Measurements from ENCODE around the gene NAT9. TPM values are rescaled to one million over a fixed set of nuclear protein-coding genes. Genes with fewer than 3 reads are reported as not detected.

The NAT9 gene
- total RNA-seq, 1 donor from 2014 or later = 48.6 TPM

GRCh38 chr17:74782571-74782970 lies 6.4 kb upstream of the NAT9 start:
- H3K27me3 ChIP-seq (ENCODE audit: low read depth) = no peaks in the 10 kb centered on the region
- no peak for TF ChIP-seq CTCF (IDR thresholded peaks at IDR 0.05)
- peaks cover 44% of the 10 kb centered on the region for H3K4me1 ChIP-seq
- ATAC-seq = no peak
- intact Hi-C loops (cut with DNase I) = no loop called here
- no peak overlapping the region for H3K27ac ChIP-seq
- H3K4me3 ChIP-seq = no peak overlapping the region
- no peak for DNase-seq
- H3K36me3 ChIP-seq = peaks cover 4% of the 10 kb centered on the region
- no peaks in the 10 kb centered on the region for H3K9me3 ChIP-seq

- peak overlapping the region; percentile 50 for H3K27ac ChIP-seq
- peaks cover 49% of the 10 kb centered on the region for H3K4me1 ChIP-seq
- intact Hi-C loops (cut with DNase I) = no loop called here
- H3K27me3 ChIP-seq (ENCODE audit: low read depth) = no peaks in the 10 kb centered on the region
- no peak overlapping the region for H3K4me3 ChIP-seq
- H3K36me3 ChIP-seq = peaks cover 4% of the 10 kb centered on the region
- DNase-seq (no peak), ATAC-seq (no peak)
- peak; percentile 27 for TF ChIP-seq CTCF (IDR thresholded peaks at IDR 0.05)
- H3K9me3 ChIP-seq = no peaks in the 10 kb centered on the region
Measured at GRCh38 chr17:74780443-74781238, 4.5 kb upstream of the NAT9 start.

- H3K27ac ChIP-seq = peak overlapping the region; percentile 50
- peak; percentile 48 to 76 for ATAC-seq
- TF ChIP-seq CTCF (IDR thresholded peaks at IDR 0.05) = no peak
- H3K9me3 ChIP-seq = no peaks in the 10 kb centered on the region
- no peaks in the 10 kb centered on the region for H3K27me3 ChIP-seq (ENCODE audit: low read depth)
- DNase-seq = peak; percentile 85
- H3K4me1 ChIP-seq = peaks cover 55% of the 10 kb centered on the region
- no peak overlapping the region for H3K4me3 ChIP-seq
- intact Hi-C loops (cut with DNase I) = no loop called here
- peaks cover 4% of the 10 kb centered on the region for H3K36me3 ChIP-seq
Measured at GRCh38 chr17:74779948-74780400, 3.8 kb upstream of the NAT9 start.

- H3K9me3 ChIP-seq = no peaks in the 10 kb centered on the region
- no peak for TF ChIP-seq CTCF (IDR thresholded peaks at IDR 0.05)
- no peaks in the 10 kb centered on the region for H3K27me3 ChIP-seq (ENCODE audit: low read depth)
- peaks cover 59% of the 10 kb centered on the region for H3K4me1 ChIP-seq
- intact Hi-C loops (cut with DNase I) = no loop called here
- peak overlapping the region; percentile 32 for H3K27ac ChIP-seq
- no peak for ATAC-seq
- peaks cover 4% of the 10 kb centered on the region for H3K36me3 ChIP-seq
- DNase-seq = no peak
- H3K4me3 ChIP-seq = no peak overlapping the region
Measured at GRCh38 chr17:74779501-74779900, 3.4 kb upstream of the NAT9 start.

GRCh38 chr17:74778960-74779359 lies 2.8 kb upstream of the NAT9 start:
- Histone ChIP-seq H3K4me3 (no peak overlapping the region), H3K36me3 (peaks cover 4% of the 10 kb centered on the region), H3K27ac (peak overlapping the region; percentile 32), H3K27me3 (ENCODE audit: low read depth) (no peaks in the 10 kb centered on the region), H3K9me3 (no peaks in the 10 kb centered on the region), H3K4me1 (peaks cover 63% of the 10 kb centered on the region)
- TF ChIP-seq CTCF (IDR thresholded peaks at IDR 0.05) = no peak
- ATAC-seq (no peak), DNase-seq (no peak)
- intact Hi-C loops (cut with DNase I) = no loop called here
